ENCODE results near the gene TENM4. TPM values are rescaled to one million over a fixed set of nuclear protein-coding genes. Genes with fewer than 3 reads are reported as not detected.

TENM4 gene
- total RNA-seq, 1 donor from 2014 or later = 5.1 TPM

GRCh38 chr11:79404806-79405205 is 36.0 kb downstream of the TENM4 start:
- Histone ChIP-seq H3K36me3 (no peaks in the 10 kb centered on the region), H3K9ac (no peak overlapping the region), H3K27ac (no peak overlapping the region), H3K4me3 (no peak overlapping the region), H3K9me3 (ENCODE audit: low read depth) (no peaks in the 10 kb centered on the region), H3K4me1 (no peaks in the 10 kb centered on the region), H3K27me3 (no peaks in the 10 kb centered on the region), H3K4me2 (no peak overlapping the region), H3F3A (ENCODE audit: low read depth) (no peaks in the 10 kb centered on the region), H4K20me1 (ENCODE audit: low read depth) (peaks cover 6% of the 10 kb centered on the region), H2AFZ (replicated peaks) (no peak overlapping the region), H3K79me2 (ENCODE audit: low read depth) (no peaks in the 10 kb centered on the region)
- Mint-ChIP-seq H3K9me3 (no peaks in the 10 kb centered on the region), H3K36me3 (peaks cover 2% of the 10 kb centered on the region), H3K27me3 (ENCODE audit: insufficient read depth, low read depth) (no peaks in the 10 kb centered on the region), H3K4me1 (peaks cover 14% of the 10 kb centered on the region), H3K4me3 (no peak overlapping the region), H3K27ac (no peak overlapping the region)
- no peak for DNase-seq (ENCODE audit: low spot score)
- TF ChIP-seq EZH2phosphoT487 (IDR thresholded peaks at IDR 0.05) (no peak), EZH2 (IDR thresholded peaks at IDR 0.05) (no peak), CTCF (IDR thresholded peaks at IDR 0.05) (no peak)

- H3K27me3 Mint-ChIP-seq (ENCODE audit: insufficient read depth, low read depth) = no peaks in the 10 kb centered on the region
- peaks cover 14% of the 10 kb centered on the region for H3K4me1 Mint-ChIP-seq
- Histone ChIP-seq H3K36me3 (no peaks in the 10 kb centered on the region), H3K4me1 (no peaks in the 10 kb centered on the region), H3K9ac (no peak overlapping the region), H3K9me3 (ENCODE audit: low read depth) (no peaks in the 10 kb centered on the region), H3K4me3 (no peak overlapping the region), H3K27ac (no peak overlapping the region), H4K20me1 (ENCODE audit: low read depth) (peaks cover 6% of the 10 kb centered on the region), H3K79me2 (ENCODE audit: low read depth) (no peaks in the 10 kb centered on the region), H3K27me3 (no peaks in the 10 kb centered on the region), H2AFZ (replicated peaks) (no peak overlapping the region), H3F3A (ENCODE audit: low read depth) (no peaks in the 10 kb centered on the region), H3K4me2 (no peak overlapping the region)
- no peak for DNase-seq (ENCODE audit: low spot score)
- H3K9me3 Mint-ChIP-seq = no peaks in the 10 kb centered on the region
- H3K36me3 Mint-ChIP-seq = peaks cover 2% of the 10 kb centered on the region
- TF ChIP-seq EZH2 (IDR thresholded peaks at IDR 0.05) = no peak
- TF ChIP-seq CTCF (IDR thresholded peaks at IDR 0.05) = no peak
- TF ChIP-seq EZH2phosphoT487 (IDR thresholded peaks at IDR 0.05) = no peak
- H3K4me3 Mint-ChIP-seq = no peak overlapping the region
- H3K27ac Mint-ChIP-seq = no peak overlapping the region
Measured at GRCh38 chr11:79404325-79404724, 36.5 kb downstream of the TENM4 start.

GRCh38 chr11:79403839-79404238 is 37.0 kb downstream of the TENM4 start:
- Mint-ChIP-seq H3K9me3 (no peaks in the 10 kb centered on the region), H3K4me3 (no peak overlapping the region), H3K4me1 (peaks cover 14% of the 10 kb centered on the region), H3K27ac (no peak overlapping the region), H3K27me3 (ENCODE audit: insufficient read depth, low read depth) (no peaks in the 10 kb centered on the region), H3K36me3 (peaks cover 2% of the 10 kb centered on the region)
- Histone ChIP-seq H2AFZ (replicated peaks) (no peak overlapping the region), H3K4me3 (no peak overlapping the region), H3K9ac (no peak overlapping the region), H3K27me3 (no peaks in the 10 kb centered on the region), H3K9me3 (ENCODE audit: low read depth) (no peaks in the 10 kb centered on the region), H3K79me2 (ENCODE audit: low read depth) (no peaks in the 10 kb centered on the region), H3K4me1 (no peaks in the 10 kb centered on the region), H3F3A (ENCODE audit: low read depth) (no peaks in the 10 kb centered on the region), H4K20me1 (ENCODE audit: low read depth) (peaks cover 6% of the 10 kb centered on the region), H3K36me3 (no peaks in the 10 kb centered on the region), H3K4me2 (no peak overlapping the region), H3K27ac (no peak overlapping the region)
- no peak for DNase-seq (ENCODE audit: low spot score)
- TF ChIP-seq EZH2phosphoT487 (IDR thresholded peaks at IDR 0.05) (no peak), CTCF (IDR thresholded peaks at IDR 0.05) (no peak), EZH2 (IDR thresholded peaks at IDR 0.05) (no peak)

Measured in neural progenitor cell (in vitro differentiated cells).